Measurements from ENCODE around the gene DDX52. TPM values are rescaled to one million over a fixed set of nuclear protein-coding genes. Genes with fewer than 3 reads are reported as not detected.
"Not testable (repeated sequence)": the region's sequence is repeated elsewhere in the genome, so short reads cannot be mapped to it uniquely, and the experiment has no call there.

Gene DDX52
- total RNA-seq, 4 donors from 2014 or later: 13.1 to 17.9 (median 14.1) TPM

GRCh38 chr17:37642681-37643080, 565 bp downstream of the DDX52 start:
- H3K36me3 ChIP-seq: peaks cover 0 to 38% (median 22%) of the 10 kb centered on the region in 4 donors
- intact Hi-C loops (cut with DNase I): loop anchor here (10.0 kb wide), 1 partner anchor 102 kb away; the partner anchor contains the start of gene HNF1B
- H3K27ac ChIP-seq (replicated peaks in 1 of 4): peak overlapping the region; percentile 87 to 92 (median 89)
- TF ChIP-seq EP300 (IDR thresholded peaks at IDR 0.05): no peak
- TF ChIP-seq POLR2AphosphoS5 (IDR thresholded peaks at IDR 0.05): no peak
- TF ChIP-seq POLR2A (IDR thresholded peaks at IDR 0.05; ENCODE audit: low read depth): no peak
- TF ChIP-seq, protein P1, sequence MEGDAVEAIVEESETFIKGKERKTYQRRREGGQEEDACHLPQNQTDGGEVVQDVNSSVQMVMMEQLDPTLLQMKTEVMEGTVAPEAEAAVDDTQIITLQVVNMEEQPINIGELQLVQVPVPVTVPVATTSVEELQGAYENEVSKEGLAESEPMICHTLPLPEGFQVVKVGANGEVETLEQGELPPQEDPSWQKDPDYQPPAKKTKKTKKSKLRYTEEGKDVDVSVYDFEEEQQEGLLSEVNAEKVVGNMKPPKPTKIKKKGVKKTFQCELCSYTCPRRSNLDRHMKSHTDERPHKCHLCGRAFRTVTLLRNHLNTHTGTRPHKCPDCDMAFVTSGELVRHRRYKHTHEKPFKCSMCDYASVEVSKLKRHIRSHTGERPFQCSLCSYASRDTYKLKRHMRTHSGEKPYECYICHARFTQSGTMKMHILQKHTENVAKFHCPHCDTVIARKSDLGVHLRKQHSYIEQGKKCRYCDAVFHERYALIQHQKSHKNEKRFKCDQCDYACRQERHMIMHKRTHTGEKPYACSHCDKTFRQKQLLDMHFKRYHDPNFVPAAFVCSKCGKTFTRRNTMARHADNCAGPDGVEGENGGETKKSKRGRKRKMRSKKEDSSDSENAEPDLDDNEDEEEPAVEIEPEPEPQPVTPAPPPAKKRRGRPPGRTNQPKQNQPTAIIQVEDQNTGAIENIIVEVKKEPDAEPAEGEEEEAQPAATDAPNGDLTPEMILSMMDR (IDR thresholded peaks at IDR 0.05): no peak
- H3K27me3 ChIP-seq: peaks cover 0 to 10% (median 0%) of the 10 kb centered on the region in 4 donors
- no peak for DNase-seq (ENCODE audit: extremely low spot score)
- no peaks in the 10 kb centered on the region for H3K9me3 ChIP-seq
- WGBS: under 1% methylated on average over 7 of the region's 7 CpGs
- H3K4me3 ChIP-seq: peak overlapping the region; percentile 66 to 93 (median 78)
- H3K4me1 ChIP-seq: peaks cover 18 to 49% (median 42%) of the 10 kb centered on the region in 4 donors

GRCh38 chr17:37640015-37640414, 3.2 kb downstream of the DDX52 start:
- no peaks in the 10 kb centered on the region for H3K27me3 ChIP-seq
- peaks cover 0 to 57% (median 39%) of the 10 kb centered on the region in 4 donors for H3K36me3 ChIP-seq
- TF ChIP-seq POLR2AphosphoS5 (IDR thresholded peaks at IDR 0.05) (no peak), EP300 (IDR thresholded peaks at IDR 0.05) (no peak), POLR2A (IDR thresholded peaks at IDR 0.05; ENCODE audit: low read depth) (no peak)
- TF ChIP-seq, protein P1 (IDR thresholded peaks at IDR 0.05): no peak
- H3K9me3 ChIP-seq: no peaks in the 10 kb centered on the region
- no peak overlapping the region for H3K27ac ChIP-seq (replicated peaks in 1 of 4)
- H3K4me1 ChIP-seq: peaks cover 18 to 49% (median 42%) of the 10 kb centered on the region in 4 donors
- intact Hi-C loops (cut with DNase I): loop anchor here (10.0 kb wide), 1 partner anchor 105 kb away; the partner anchor contains the start of gene HNF1B
- H3K4me3 ChIP-seq: no peak overlapping the region
- no peak for DNase-seq (ENCODE audit: extremely low spot score)

GRCh38 chr17:37637956-37638355, 5.3 kb downstream of the DDX52 start:
- DNase-seq (ENCODE audit: extremely low spot score): no peak
- H3K27me3 ChIP-seq: no peaks in the 10 kb centered on the region
- no peak overlapping the region for H3K4me3 ChIP-seq
- intact Hi-C loops (cut with DNase I): no loop called here
- H3K4me1 ChIP-seq: peaks cover 11 to 43% (median 37%) of the 10 kb centered on the region in 4 donors
- peaks cover 4 to 76% (median 39%) of the 10 kb centered on the region in 4 donors for H3K36me3 ChIP-seq
- H3K27ac ChIP-seq (replicated peaks in 1 of 4): no peak overlapping the region
- no peaks in the 10 kb centered on the region for H3K9me3 ChIP-seq
- TF ChIP-seq, protein P1 (IDR thresholded peaks at IDR 0.05): no peak
- TF ChIP-seq POLR2A (IDR thresholded peaks at IDR 0.05; ENCODE audit: low read depth) (no peak), EP300 (IDR thresholded peaks at IDR 0.05) (no peak), POLR2AphosphoS5 (IDR thresholded peaks at IDR 0.05) (no peak)

DNA sequence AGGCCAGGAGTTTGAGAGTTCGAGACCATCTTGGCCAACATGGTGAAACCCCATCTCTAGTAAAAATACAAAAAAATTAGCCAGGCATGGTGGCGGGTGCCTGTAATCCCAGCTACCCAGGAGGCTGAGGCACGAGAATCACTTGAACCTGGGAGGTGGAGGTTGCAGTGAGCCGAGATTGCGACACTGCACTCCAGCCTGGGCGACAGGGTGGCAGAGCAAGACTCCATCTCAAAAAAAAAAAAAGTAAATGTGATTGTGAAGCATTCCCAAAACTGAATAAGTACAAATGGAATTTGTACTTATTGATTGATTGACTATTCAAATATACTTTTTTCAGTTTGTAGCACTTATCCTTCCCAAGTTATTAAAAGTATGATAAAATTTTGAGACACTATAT, 26.8 kb downstream of the DDX52 start:
- intact Hi-C loops (cut with DNase I); H3K4me1 ChIP-seq; H3K27ac ChIP-seq (replicated peaks in 1 of 4); H3K27me3 ChIP-seq; H3K9me3 ChIP-seq; H3K4me3 ChIP-seq; DNase-seq (ENCODE audit: extremely low spot score): not testable (repeated sequence)
- H3K36me3 ChIP-seq: peaks cover 40 to 94% (median 79%) of the 10 kb centered on the region in 4 donors
- 97% methylated on average over 6 of the region's 6 CpGs for WGBS

GRCh38 chr17:37614823-37615222, 28.4 kb downstream of the DDX52 start:
- no peaks in the 10 kb centered on the region for H3K27me3 ChIP-seq
- H3K4me1 ChIP-seq: peaks cover 2 to 5% (median 2%) of the 10 kb centered on the region in 4 donors
- intact Hi-C loops (cut with DNase I): no loop called here
- no peak overlapping the region for H3K4me3 ChIP-seq
- peaks cover 28 to 78% (median 65%) of the 10 kb centered on the region in 4 donors for H3K36me3 ChIP-seq
- TF ChIP-seq POLR2A (IDR thresholded peaks at IDR 0.05; ENCODE audit: low read depth) (no peak), EP300 (IDR thresholded peaks at IDR 0.05) (no peak), POLR2AphosphoS5 (IDR thresholded peaks at IDR 0.05) (no peak)
- TF ChIP-seq, protein P1 (IDR thresholded peaks at IDR 0.05): no peak
- WGBS: 95% methylated on average over 2 of the region's 2 CpGs
- DNase-seq (ENCODE audit: extremely low spot score): no peak
- no peaks in the 10 kb centered on the region for H3K9me3 ChIP-seq
- H3K27ac ChIP-seq (replicated peaks in 1 of 4): no peak overlapping the region

Measured in esophagus muscularis mucosa (tissue), 4 donors.